Activated CD8-positive, alpha-beta memory T cell treated with anti-CD3 and anti-CD28 coated beads for 4 hours (primary cell): ENCODE data around the gene SRP54.
"Not testable (repeated sequence)": the region's sequence is repeated elsewhere in the genome, so short reads cannot be mapped to it uniquely, and the experiment has no call there.

Experiments
- DNase-seq, 2 donors: peaks; one replicate each; pipeline ENCODE4 v3.0.0-alpha.2; 2020; ENCODE audit warnings: low read depth in 2 of 2

The SRP54 gene

DNA sequence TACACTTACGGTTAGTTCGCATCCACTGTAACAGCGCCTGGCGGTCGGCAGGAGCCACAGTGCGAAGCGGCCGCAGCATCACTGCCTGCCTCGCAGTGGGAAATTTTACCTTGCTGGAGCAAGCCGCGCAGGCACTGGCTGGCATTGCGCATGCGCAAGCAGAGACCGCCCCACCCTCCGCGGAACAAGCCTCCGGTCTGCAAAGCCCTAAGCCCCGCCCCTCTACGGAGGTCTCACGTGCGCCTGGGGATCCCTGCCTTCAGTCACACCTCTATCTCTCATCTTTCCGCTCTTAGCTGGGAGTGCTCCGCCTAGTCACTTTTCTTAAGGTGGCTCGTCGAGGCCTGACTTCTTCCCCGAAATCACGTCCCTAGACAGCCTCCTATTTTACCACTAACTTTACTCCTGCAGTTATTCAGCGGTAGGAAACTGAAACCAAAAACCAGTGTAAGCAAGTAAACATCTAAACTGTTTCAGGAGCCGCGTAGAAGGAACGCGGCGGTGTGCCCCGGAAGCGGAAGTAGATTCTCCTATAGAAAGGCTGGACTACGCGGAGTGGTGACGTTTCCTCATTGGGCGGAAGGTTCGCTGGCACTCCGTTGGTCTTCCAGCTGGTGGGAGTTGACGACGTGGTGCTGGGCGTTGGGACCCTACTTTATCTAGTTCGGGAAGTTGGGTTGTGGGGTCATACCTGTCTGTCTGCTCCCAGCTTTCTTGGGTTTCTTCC lies at the start of gene SRP54:
TSS of gene SRP54 (plus strand) at position 572 of the 727 bp plus-strand sequence. CDS start 13,718 bp downstream, outside the sequence.
- peak; percentile 99 to 100 for DNase-seq

DNA sequence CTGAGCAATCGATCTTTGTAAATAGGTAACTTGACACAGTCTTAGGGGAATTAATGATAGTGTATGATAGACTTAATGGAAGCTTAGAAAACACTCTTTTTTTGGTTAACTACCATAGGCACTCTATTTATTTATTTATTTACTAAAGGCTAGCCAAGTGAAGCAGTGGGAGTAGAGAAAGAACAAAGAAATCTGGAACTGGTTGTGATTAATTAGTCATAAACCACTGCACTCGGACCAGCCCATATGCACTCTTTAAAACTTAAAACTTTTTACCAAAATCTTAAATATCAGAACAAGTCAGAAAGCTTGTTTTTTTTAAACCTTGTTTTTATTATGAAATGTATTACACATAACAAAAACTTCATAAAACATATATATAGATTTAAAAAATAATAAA lies 49.5 kb upstream of the SRP54 start:
- DNase-seq, result no peak

DNA sequence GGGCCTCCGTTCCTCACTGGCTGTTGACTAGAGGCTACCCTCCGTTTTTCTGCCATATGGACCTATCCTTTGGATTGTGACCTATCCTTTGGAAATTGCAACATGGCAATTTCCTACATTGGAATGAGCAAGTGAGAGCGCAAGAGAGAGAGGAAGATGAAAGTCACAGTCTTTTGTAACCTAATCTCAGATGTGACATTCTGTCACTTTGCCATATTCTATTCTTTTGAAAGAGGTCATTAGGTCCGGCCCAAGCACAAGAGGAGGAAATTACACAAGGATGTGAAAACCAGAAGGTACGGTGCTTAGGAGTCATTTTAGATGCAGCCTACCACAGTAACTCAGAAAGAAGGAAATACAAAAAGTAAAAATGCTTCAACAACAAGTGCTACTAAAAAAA lies 47.3 kb upstream of the SRP54 start:
- no peak for DNase-seq

DNA sequence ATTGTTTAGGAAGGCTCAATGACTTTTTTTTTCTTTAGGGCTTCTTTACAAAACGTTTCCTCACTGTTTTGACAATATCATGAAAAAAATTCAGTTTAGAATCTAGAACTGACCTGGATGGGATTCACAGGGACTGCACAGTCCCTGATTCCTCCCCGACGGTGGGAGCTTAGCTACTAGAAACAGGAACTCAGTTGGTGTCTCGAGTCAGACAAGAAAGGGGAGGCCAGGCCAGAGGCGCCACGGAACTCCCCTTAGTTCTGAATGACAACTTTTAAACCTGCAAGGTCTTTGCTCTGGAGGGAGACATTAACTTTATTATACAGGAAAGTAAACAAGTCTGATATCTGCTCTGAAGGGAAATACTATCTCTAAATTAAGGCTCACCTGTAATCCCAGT lies 45.4 kb upstream of the SRP54 start:
- DNase-seq, result no peak

DNA sequence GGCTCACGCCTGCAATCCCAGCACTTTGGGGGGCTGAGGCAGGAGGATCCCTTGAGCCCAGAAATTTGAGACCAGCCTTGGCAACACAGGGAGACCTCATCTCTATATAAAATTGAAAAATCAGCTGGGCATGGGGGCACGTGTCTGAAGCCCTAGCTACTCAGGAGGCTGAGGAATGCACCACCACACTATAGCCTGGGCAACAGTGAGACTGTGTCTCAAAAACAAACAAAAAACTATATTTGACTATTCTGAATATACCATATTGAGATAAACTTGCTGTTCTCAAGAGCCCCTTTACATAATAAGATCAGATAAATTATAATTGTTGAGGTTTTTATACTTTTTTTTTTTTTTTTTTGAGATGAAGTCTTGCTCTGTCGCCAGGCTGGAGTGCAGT lies 44.9 kb upstream of the SRP54 start:
- no peak for DNase-seq

DNA sequence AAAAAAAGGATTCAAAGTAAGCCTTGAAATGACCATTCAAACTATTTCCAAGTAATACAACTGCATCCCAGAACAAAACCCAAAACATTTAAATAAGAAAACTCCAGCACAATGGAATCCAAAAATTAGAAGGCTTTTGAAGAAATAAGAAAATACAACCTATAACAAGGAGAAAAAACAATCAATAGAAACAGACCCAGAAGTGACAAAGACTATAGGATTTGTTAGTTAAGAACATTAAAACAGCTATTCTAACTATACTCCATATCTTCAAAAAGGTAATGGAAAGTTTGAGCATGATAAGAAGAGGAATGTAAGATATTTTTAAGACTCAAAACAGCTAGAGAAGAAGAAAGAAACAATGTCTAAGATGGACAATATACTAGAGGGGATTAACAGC lies 39.3 kb upstream of the SRP54 start:
- DNase-seq, result no peak

DNA sequence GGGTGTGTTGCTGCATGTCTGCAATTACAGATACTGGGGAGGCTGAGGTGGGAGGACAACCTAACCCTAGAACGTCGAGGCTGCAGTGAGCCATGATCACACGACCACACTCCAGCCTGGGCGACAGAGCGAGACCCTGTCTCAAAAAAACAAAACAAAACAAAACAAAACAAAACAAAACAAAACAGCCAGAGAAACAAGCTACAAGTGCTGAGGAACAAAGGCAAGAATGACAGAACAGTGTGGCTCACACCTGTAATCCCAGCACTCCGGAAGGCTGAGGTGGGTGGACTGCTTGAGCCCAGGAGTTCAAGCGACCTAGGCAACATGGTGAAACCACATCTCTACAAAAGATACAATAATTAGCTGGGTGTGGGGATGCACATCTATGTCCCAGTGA lies 38.0 kb upstream of the SRP54 start:
- DNase-seq, result no peak

DNA sequence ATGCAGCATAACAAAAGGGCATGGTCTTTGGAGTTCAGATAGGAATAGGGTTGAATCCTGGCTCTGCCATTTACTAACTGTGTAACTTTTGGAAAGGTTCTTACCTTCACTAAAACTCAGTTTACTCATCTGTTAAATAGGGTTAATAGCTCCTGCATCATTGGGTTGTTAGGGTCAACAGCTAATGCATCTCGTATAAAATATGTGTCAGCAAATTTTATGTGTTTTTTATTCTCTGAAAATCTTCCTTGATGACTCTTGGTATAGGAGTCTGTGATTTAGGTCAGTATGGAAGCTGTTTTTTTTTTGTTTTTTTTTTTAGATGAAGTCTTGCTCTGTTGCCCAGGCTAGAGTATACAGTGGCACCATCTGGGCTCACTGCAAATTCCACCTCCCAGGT lies 36.1 kb upstream of the SRP54 start:
- DNase-seq, result no peak

DNA sequence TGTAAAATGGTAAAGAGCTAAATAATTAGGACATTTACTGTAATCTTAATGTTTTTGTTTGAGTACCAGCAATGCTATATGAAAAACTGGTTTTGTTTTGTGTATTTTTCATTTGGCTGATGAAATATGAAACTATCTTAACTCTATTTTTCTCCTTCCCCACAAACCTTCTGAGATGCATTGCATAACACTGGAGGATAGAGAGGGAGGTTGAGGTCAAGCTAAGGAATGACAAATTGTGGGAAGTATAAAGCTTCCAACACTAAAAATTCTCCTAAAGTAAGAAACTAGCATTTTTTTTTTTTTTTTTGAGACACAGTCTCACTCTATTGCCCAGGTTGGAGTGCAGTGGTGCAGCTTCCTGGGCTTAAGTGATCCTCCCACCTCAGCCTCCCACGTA lies 31.5 kb upstream of the SRP54 start:
- no peak for DNase-seq

DNA sequence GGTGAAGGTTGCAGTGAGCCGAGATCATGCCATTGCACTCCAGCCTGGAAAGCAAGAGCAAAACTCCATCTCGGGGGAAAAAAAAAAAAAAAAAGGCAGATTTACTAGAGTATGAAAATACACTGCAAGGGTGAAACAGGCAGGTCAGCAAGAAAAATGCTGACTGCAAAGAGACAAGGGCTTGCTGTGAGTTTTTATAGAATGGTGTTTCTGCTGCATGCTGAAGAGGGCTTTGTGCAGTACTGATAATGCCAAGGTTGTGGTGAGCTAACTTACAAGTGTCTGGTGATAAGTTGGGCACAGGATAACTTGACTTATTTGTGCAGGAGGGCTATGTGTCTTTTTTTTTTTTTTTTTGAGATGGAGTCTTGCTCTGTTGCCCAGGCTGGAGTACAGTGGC lies 25.9 kb upstream of the SRP54 start:
- no peak for DNase-seq

DNA sequence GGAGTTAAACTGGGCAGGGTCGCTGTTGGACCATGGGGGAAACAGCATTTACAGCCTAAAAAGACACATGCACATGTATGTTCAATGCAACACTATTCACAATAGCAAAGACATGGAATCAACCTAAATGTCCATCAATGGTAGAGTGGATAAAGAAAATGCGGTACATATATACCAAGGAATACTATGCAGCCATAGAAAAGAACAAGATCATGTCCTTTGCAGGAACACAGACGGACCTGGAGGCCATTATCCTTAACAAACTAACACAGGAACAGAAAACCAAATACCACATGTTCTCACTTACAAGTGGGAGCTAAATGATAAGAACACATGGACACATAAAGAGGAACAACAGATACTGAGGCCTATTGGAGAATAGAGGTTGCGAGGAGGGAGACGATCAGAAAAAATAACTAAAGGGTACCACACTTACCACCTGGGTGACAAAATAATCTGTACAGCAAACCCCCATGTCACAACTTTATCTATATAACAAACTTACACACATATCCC lies 25.0 kb upstream of the SRP54 start:
- DNase-seq, result no peak

DNA sequence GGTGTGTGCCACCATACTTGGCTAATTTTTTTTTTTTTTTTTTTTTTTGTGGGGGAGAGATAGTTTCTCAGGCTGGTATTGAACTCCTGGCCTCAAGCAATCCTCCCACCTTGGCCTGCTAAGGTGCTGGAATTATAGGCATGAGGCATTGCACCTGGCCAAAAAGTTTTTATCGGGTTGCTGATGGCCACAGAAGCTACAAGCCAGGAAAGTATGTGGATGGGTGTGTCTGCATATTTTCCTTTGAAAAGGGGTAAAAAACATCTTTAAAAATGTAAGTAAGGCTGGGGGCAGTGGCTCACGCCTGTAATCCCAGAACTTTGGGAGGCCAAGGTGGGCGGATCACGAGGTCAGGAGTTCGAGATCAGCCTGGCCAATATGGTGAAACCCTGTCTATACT lies 20.7 kb upstream of the SRP54 start:
- not testable (repeated sequence) for DNase-seq

DNA sequence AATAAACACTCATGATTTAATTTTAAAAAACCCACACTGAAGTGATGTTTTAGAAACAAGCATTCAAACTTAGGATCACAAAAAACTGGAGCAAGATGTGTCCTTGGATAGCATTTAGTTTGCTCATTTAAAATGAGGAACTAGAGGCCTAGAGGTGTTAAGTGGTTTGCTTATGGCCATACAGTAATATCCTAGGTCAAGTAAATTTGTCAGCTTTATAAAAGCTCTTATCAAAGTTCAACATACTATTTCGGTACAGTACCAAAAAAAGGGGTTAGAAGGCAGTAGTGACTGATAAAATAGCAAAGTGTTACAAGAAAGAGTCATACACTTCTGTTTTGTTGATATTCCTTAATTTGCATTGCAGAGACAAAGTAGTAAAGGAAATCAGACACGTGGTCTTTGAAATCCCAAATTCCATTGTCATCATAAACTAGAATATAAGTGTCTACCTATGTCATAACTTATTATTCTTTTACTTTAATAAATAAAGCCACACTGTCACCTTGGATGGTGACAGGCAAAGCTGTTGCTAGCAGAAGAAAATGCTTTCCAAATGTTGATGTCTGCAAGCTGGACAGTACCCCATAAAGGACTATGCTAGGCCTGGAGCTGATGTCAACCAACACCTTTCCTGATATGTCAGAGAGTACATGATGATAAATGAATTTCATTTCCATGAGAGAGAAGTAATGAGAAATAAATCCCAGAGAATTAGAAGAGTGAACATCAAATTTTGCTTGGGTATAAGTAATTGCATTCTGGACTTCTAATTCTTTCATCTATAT lies 17.6 kb upstream of the SRP54 start:
- no peak for DNase-seq

DNA sequence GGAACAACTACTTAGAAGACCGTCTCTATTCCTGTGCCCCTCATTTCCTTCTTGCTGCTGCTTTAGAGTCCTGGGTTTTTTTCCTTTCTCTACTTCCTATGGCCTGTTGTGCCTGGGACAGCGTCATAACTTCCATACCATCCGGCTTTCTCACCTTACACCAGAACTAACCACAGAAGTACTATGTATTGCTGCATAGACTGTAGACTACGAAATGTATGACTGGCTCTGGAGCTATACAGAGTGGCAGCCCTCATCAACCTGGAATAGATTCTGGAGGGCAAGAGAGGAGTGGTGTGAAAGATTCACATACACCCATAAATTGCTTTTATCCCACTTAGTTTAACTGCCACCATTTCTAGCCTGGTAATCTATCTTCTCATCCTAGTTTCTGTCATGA lies 16.9 kb upstream of the SRP54 start:
- DNase-seq, result no peak

DNA sequence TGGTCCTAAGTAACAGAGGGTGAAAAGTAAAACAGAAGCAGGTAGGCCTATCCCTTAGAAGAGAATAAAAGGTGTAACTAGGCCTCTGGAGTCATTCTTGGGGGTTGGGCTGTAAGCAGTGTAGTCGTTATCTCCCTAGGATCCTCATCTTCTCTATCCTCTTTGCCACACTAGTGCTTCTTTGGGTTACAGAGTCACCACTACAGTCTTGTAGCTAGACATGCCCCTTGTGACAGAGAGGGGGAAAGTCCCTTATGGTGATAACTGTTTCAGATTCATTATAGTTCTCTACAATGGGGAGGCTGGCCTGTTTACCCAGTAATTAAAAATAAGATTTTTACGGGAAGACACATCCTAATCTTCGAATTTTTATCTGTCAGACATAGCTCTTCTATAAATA lies 16.4 kb upstream of the SRP54 start:
- DNase-seq, result no peak

DNA sequence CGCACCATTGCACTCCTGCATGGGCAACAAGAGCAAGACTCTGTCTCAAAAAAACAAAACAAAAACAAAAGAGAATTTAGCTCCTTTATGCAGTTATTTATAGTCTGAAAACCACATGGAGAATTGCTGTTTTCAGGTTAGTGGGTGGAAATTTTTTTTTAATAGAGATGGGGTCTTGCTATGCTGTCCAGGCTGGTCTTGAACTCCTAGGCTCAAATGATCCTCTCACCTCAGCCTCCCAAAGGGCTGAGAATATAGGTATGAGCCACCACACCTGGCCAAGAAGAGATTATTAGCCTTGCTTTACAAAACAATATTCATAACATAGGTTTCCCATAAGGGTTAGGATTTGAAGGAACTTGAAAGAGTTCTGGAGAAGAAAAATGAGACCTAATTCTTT lies 12.1 kb upstream of the SRP54 start:
- DNase-seq, result no peak

DNA sequence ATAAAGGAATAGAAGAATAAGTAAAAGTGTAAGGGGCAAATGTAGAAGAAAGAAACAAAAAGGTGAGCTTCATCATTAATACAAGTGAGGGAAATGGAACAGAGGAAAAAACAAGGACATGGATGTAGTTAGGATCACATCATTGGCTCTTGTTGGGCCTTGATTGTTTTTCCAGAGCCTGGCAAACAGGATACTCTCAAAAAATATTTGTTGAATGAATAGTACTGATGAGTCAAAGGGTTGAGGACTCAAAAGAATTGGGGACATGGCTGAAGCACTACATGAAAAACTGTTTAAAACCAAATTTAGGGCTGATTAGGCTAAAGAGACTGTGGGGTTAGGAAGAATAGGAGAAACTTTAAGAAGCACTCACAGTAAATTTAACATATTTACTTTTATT lies 11.4 kb upstream of the SRP54 start:
- no peak for DNase-seq

DNA sequence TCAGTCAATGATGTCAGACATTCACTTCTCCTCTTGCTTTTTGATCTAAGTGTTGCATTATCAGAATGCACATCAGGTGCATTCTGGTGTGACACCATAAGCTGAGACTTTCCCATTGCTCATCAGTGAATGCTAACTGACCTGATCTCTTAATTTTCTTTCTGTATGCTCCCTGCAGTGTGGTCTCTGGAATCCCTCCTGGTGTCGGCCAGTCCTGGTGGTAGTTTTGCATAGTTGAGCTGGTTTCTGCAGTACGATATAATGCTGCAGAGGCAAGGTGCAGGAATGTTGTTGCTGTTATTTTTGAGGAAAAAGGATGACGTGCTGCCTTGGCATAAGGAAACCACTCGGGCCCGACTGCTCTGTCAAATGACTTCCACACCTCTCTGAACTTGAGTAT lies 11.0 kb upstream of the SRP54 start:
- DNase-seq, result no peak

DNA sequence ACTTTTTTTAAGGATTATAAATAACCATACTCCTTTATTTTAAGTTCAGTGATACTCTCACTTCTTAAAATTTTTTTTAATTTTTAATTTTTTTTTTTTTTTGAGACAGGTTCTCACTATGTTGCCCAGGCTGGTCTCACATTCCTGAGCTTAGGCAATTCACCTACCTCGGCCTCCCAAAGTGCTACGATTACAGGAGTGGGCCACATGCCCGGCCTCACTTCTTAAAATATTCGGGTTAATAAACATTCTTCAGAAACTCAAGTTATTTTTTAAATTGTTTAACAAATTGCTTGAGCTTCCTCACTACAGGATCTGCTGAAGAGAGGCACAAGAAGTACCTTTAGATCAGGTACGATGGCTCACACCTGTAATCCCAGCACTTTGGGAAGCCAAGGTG lies 4.3 kb upstream of the SRP54 start:
- DNase-seq, result no peak

DNA sequence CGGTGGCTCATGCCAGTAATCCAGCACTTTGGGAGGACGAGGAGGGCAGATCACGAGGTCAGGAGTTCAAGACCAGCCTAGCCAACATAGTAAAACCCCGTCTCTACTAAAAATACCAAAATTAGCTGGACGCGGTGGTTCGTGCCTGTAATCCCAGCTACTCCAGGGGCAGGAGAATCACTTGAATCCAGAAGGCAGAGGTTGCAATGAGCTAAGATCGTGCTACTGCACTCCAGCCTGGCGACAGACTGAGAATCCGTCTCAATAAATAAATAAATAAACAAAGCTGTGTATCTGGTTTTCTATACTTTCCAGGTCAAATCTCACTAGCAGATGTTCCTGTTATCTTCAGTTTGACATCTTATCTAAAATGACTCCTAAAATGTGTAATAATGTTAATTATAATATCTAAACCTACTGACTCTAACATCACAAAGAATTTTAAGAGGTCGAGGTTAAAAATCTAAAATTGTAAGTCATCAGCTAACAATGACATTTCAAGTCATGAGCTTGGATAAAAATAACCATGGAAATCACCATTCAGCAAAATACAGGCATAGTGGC lies 2.4 kb upstream of the SRP54 start:
- no peak for DNase-seq

DNA sequence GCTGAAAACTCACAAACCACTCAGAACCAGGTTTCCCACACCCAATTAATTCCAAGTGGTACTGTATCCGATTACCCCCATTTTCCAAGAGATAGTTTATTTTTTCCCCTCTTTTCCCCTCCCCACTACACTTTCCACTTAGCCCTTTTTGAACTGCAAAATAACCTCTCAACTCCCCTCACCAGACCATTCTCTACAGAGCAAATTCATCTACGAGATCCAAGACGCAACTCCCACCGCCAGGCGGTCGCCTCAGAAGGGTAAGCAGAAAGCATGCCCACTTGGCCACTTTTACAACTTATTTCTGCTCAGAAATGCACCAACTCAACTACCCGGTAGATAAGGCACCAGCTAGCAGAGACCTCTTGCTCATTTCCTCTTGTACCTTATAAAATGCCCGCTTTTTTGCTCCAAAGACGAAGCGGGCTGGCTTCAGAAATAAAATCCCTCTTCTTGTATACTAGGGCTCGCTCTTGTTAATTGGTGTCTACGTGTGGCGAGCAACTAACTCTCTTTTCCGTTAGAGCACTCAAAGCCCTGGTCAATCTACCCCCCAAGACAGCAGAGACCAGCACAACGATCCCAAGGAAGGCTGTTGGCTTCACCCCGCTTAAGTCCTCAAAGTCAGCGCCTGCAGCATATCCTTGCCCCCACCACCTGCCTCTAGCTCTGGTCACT lies 910 bp upstream of the SRP54 start:
- peak in 1 of 2 donors; percentile 1 for DNase-seq

DNA sequence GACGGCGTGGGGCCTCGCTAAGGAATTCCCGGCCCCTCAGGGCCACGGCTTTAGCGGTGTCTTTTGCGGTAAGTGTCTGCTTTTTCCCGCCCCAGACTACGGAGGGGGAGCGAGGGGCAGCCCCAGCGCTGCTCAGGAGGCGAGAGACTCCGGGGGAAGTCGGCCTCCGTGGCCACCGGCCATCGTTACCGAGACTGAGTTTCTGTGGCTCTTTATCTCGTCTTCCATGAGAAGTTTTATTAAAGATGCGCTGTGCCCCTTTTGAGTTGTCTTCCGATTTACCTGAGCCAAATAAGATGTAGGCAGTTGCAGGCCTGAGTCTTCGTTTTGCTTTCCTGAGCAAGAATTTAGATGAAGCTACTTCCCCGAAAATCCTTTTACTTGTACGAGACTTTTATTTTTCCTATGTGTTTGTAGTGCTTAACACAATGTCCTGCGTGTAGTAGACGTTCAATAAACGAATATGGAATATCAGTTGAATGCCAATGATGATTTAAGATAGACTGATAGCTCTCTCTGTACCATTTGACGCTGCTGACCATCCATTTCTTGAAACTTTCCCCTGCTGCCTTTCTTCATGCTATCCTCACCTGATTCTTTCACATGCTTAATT lies 462 bp downstream of the SRP54 start:
- DNase-seq, result no peak
